Activated CD4-positive, alpha-beta T cell treated with anti-CD3 and anti-CD28 coated beads for 36 hours (primary cell): Measurements from ENCODE around the gene ZNF853. TPM values are rescaled to one million over a fixed set of nuclear protein-coding genes. Genes with fewer than 3 reads are reported as not detected.
"Not testable (repeated sequence)": the region's sequence is repeated elsewhere in the genome, so short reads cannot be mapped to it uniquely, and the experiment has no call there.

Experiments used
- ATAC-seq: fragments of 200-7000 bp; cut with Tn5 transposase; one replicate; pipeline ENCODE4 v1.10.0; 2021; ENCODE audit warnings: mild to moderate bottlenecking, moderate library complexity
- CTCF ChIA-PET: fragments of 350-600 bp; sonication (Branson Sonifier 250); formaldehyde crosslinking; loops from one replicate; lab custom pipeline; 2021; ENCODE audit warnings: antibody characterized with exemption; lab: Charles Lee
- POLR2A ChIA-PET: fragments of 350-600 bp; sonication (Branson Sonifier 250); formaldehyde crosslinking; loops from one replicate; lab custom pipeline; 2021; ENCODE audit warnings: antibody characterized with exemption, inconsistent platforms; lab: Charles Lee
- DNase-seq: peaks from one replicate; pipeline ENCODE4 v3.0.0-alpha.2; 2020
- H3K27ac Mint-ChIP-seq: one replicate; pipeline ENCODE4 v1.8.0; 2021; ENCODE audit warnings: mixed read lengths
- H3K27me3 Mint-ChIP-seq: one replicate; pipeline ENCODE4 v1.8.0; 2021; ENCODE audit warnings: mixed read lengths
- H3K36me3 Mint-ChIP-seq: one replicate; pipeline ENCODE4 v1.8.0; 2021; ENCODE audit warnings: low read depth, mixed read lengths
- H3K4me1 Mint-ChIP-seq: one replicate; pipeline ENCODE4 v1.8.0; 2021; ENCODE audit warnings: mixed read lengths
- H3K4me3 Mint-ChIP-seq: one replicate; pipeline ENCODE4 v1.8.0; 2021; ENCODE audit warnings: mild to moderate bottlenecking, moderate library complexity, mixed read lengths
- H3K9me3 Mint-ChIP-seq: one replicate; pipeline ENCODE4 v1.8.0; 2021; ENCODE audit warnings: low read depth, mixed read lengths
- intact Hi-C, 2 experiments: fragments of 100-400 bp; cut with DNase I in 1 of 2; cut with micrococcal nuclease in 1 of 2; formaldehyde crosslinking; loops; one replicate each; pipeline versions ENCODE4 v1.14.2 to v1.15.1; 2022 to 2024; cut with DNase I, micrococcal nuclease
- total RNA-seq, 2 experiments: library from RNA; stranded (reverse); gene quantifications; one replicate each; pipeline ENCODE4 v1.2.3, GENCODE V29; 2021

ZNF853 gene
- total RNA-seq, 2 experiments from 2014 or later = 1.2 to 1.3 TPM

DNA sequence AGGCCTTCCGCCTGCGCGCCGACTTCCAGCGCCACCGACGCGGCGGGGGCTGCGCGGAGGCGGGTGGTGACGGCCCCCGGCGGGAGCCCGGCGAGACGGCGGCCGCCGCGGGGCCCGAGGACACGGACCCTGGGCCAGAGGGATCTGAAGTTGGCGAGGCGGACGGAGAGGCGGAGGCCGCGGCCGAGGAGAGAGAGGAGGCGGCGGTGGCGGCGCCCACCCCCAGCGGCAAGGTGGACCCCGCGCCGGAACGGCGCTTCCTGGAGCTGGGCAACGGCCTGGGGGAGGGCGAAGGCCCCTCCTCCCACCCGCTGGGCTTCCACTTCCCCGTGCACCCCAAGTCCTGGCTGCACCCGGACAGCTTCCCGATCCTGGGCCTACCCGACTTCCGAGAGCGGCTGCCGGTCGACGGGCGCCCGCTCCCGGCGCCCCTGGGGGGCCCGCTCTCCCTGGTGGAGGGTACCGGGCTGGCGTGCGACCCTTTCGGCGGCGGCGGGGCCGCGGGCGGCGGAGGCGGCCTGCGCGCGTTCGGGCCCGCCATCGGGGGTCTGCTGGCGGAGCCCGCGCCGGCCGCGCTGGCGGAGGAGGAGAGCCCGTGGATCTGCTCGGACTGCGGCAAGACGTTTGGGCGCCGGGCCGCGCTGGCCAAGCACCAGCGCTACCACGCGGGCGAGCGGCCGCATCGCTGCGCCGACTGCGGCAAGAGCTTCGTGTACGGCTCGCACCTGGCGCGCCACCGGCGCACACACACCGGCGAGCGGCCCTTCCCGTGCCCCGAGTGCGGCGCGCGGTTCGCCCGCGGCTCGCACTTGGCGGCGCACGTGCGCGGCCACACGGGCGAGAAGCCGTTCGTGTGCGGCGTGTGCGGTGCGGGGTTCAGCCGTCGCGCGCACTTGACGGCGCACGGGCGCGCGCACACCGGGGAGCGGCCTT, 37.9 kb downstream of the ZNF853 start:
- intact Hi-C loops = no loop called here
- ATAC-seq = no peak
- no peak overlapping the region for H3K4me3 Mint-ChIP-seq
- POLR2A ChIA-PET = no interaction called here
- DNase-seq = no peak
- no peaks in the 10 kb centered on the region for H3K27me3 Mint-ChIP-seq
- no peaks in the 10 kb centered on the region for H3K9me3 Mint-ChIP-seq
- CTCF ChIA-PET = no interaction called here
- H3K27ac Mint-ChIP-seq = no peak overlapping the region
- no peaks in the 10 kb centered on the region for H3K4me1 Mint-ChIP-seq
- H3K36me3 Mint-ChIP-seq = peaks cover 43% of the 10 kb centered on the region

- Mint-ChIP-seq H3K4me1 (peaks cover 4% of the 10 kb centered on the region), H3K27me3 (no peaks in the 10 kb centered on the region), H3K36me3 (peaks cover 36% of the 10 kb centered on the region), H3K4me3 (no peak overlapping the region), H3K9me3 (no peaks in the 10 kb centered on the region), H3K27ac (no peak overlapping the region)
- ChIA-PET POLR2A (no interaction called here), CTCF (no interaction called here)
- no peak for ATAC-seq
- intact Hi-C loops = no loop called here
- no peak for DNase-seq
Measured at GRCh38 chr7:6654113-6654841, 38.9 kb downstream of the ZNF853 start.

GRCh38 chr7:6654842-6655610, 39.6 kb downstream of the ZNF853 start:
- intact Hi-C loops = no loop called here
- H3K9me3 Mint-ChIP-seq = no peaks in the 10 kb centered on the region
- CTCF ChIA-PET = interaction anchor here (0.6 kb wide), 1 partner anchor 557 kb away, joined by 3 read pairs; no protein-coding TSS in a partner anchor
- H3K36me3 Mint-ChIP-seq = peaks cover 30% of the 10 kb centered on the region
- H3K27me3 Mint-ChIP-seq = no peaks in the 10 kb centered on the region
- H3K4me3 Mint-ChIP-seq = no peak overlapping the region
- peaks cover 4% of the 10 kb centered on the region for H3K4me1 Mint-ChIP-seq
- ATAC-seq (no peak), DNase-seq (no peak)
- POLR2A ChIA-PET = no interaction called here
- no peak overlapping the region for H3K27ac Mint-ChIP-seq

DNA sequence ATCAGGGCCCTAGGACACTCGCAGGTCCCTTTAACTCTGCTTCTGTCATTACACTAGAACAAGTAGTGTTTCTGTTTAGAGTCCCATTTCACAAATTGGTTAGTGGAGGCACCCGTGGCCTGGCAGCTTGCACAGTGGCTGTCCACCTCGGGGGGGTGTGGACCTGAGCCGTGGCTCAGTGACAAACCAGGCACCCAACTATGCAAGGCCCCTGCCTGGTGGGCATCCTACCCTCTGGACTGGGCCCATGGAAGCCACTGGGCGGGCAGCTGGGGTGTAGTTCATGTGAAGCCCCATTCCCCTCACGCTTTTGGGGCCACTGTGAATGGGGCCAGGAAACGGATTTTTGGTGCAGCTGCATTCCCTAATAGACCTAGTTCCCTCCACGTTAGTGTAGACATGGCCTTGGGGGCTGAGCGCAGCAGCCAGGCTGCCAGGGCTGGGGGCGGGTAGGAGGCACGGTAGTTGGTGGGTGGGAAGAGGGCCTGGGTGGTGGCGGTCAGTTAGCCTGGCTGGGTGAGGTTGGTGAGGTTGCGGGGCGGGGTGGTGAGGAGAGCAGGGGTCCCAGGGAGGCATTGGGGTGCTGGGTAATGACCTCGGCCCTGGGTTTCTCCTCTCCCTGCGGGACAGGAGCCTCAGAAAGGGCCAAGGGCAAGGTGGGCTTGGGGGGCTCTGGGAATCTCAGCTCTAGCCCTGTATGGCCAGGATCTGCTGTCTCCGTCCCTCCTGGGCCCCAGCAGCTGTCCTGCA, 40.4 kb downstream of the ZNF853 start:
- Mint-ChIP-seq H3K4me1 (peaks cover 4% of the 10 kb centered on the region), H3K9me3 (no peaks in the 10 kb centered on the region), H3K36me3 (peaks cover 22% of the 10 kb centered on the region), H3K4me3 (no peak overlapping the region), H3K27ac (no peak overlapping the region), H3K27me3 (no peaks in the 10 kb centered on the region)
- POLR2A ChIA-PET = no interaction called here
- ATAC-seq (no peak), DNase-seq (no peak)
- intact Hi-C loops = no loop called here
- CTCF ChIA-PET = interaction anchor here (0.6 to 0.7 kb wide), 2 partner anchors 16 to 107 kb away, joined by 3 to 4 read pairs; no protein-coding TSS in a partner anchor

GRCh38 chr7:6656413-6656812, 41.0 kb downstream of the ZNF853 start:
- no peak for ATAC-seq
- POLR2A ChIA-PET = no interaction called here
- CTCF ChIA-PET = interaction anchor here (0.6 to 0.7 kb wide), 2 partner anchors 17 to 108 kb away, joined by 3 to 4 read pairs; no protein-coding TSS in a partner anchor
- Mint-ChIP-seq H3K9me3 (no peaks in the 10 kb centered on the region), H3K36me3 (peaks cover 17% of the 10 kb centered on the region), H3K27ac (no peak overlapping the region), H3K4me1 (peaks cover 4% of the 10 kb centered on the region), H3K4me3 (no peak overlapping the region), H3K27me3 (no peaks in the 10 kb centered on the region)
- intact Hi-C loops = no loop called here
- DNase-seq = no peak

GRCh38 chr7:6658618-6659345, 43.4 kb downstream of the ZNF853 start:
- DNase-seq = no peak
- no peak overlapping the region for H3K4me3 Mint-ChIP-seq
- H3K4me1 Mint-ChIP-seq = peaks cover 4% of the 10 kb centered on the region
- peak; percentile 67 for ATAC-seq
- ChIA-PET POLR2A (no interaction called here), CTCF (interaction anchor here (0.9 to 1.0 kb wide), 2 partner anchors 60 to 537 kb away, joined by 3 read pairs; no protein-coding TSS in a partner anchor)
- intact Hi-C loops = no loop called here
- no peaks in the 10 kb centered on the region for H3K9me3 Mint-ChIP-seq
- H3K27me3 Mint-ChIP-seq = no peaks in the 10 kb centered on the region
- no peak overlapping the region for H3K27ac Mint-ChIP-seq
- peaks cover 9% of the 10 kb centered on the region for H3K36me3 Mint-ChIP-seq

DNA sequence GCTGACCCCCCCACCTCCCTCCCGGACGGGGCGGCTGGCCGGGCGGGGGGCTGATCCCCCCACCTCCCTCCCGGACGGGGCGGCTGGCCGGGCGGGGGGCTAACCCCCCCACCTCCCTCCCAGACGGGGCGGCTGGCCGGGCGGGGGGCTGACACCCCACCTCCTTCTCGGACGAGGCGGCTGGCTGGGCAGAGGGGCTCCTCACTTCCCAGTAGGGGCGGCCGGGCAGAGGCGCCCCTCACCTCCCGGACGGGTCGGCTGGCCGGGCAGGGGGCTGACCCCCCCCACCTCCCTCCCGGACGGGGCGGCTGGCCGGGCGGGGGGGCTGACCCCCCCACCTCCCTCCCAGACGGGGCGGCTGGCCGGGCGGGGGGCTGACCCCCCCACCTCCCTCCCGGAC, 55.4 kb downstream of the ZNF853 start:
- CTCF ChIA-PET, POLR2A ChIA-PET, intact Hi-C loops, H3K27ac Mint-ChIP-seq, ATAC-seq, DNase-seq, H3K4me3 Mint-ChIP-seq, H3K4me1 Mint-ChIP-seq, H3K27me3 Mint-ChIP-seq: not testable (repeated sequence)
- peaks cover 47% of the 10 kb centered on the region for H3K9me3 Mint-ChIP-seq
- H3K36me3 Mint-ChIP-seq = peaks cover 52% of the 10 kb centered on the region

Other genes starting within 250 kb of the ZNF853 start
- 100 to 1,000 TPM; 173 to 208 TPM for gene RAC1, start 241.1 kb upstream of the ZNF853 start, total RNA-seq
- 10 to 100 TPM in 1 of 2 experiments, 1 to 10 TPM in 1; 9.8 to 15.2 TPM for gene DAGLB, start 167.7 kb upstream of the ZNF853 start, total RNA-seq
- gene KDELR2, start 131.5 kb upstream of the ZNF853 start, total RNA-seq = 10 to 100 TPM; 67.2 to 78.7 TPM
- under 1 TPM; 0.05 to 0.11 TPM for gene GRID2IP, start 64.1 kb upstream of the ZNF853 start, total RNA-seq
- 10 to 100 TPM; 30.1 to 34.1 TPM for gene ZDHHC4, start 38.2 kb upstream of the ZNF853 start, total RNA-seq
- 10 to 100 TPM; 27.8 to 31.8 TPM for gene INTS15, start 25.6 kb upstream of the ZNF853 start, total RNA-seq
- gene ZNF316, start 21.7 kb downstream of the ZNF853 start, total RNA-seq = 10 to 100 TPM; 15.7 to 20.8 TPM
- gene ZNF12, start 91.3 kb downstream of the ZNF853 start, total RNA-seq = 10 to 100 TPM; 22.4 to 23.2 TPM
- gene RSPH10B2, start 138.5 kb downstream of the ZNF853 start, total RNA-seq = under 1 TPM in 1 of 2 experiments, not detected in 1; 0.48 TPM
- gene CCZ1B, start 210.7 kb downstream of the ZNF853 start, total RNA-seq = 10 to 100 TPM; 41.9 to 42.4 TPM